Brain microvascular endothelial cell (primary cell): ENCODE measurements around the gene ADAM15.

Source experiments
- DNase-seq: peaks from one replicate; pipeline ENCODE4 v3.0.0-alpha.2; 2020
- H3K27ac ChIP-seq: fragments of 250-450 bp; sonication (Bioruptor Pico); 2 replicates; pipeline ENCODE4 v1.5.1; 2020; ENCODE audit warnings: mild to moderate bottlenecking, moderate library complexity
- H3K27me3 ChIP-seq: fragments of 250-450 bp; sonication (Bioruptor Pico); replicated peaks from 2 replicates; pipeline ENCODE4 v1.5.1; 2020; ENCODE audit warnings: mild to moderate bottlenecking
- H3K36me3 ChIP-seq: fragments of 250-450 bp; sonication (Bioruptor Pico); replicated peaks from 2 replicates; pipeline ENCODE4 v1.5.1; 2020; ENCODE audit warnings: mild to moderate bottlenecking
- H3K4me3 ChIP-seq: 2 replicates; pipeline ENCODE4 v1.5.1; 2011; ENCODE audit warnings: low read depth, mild to moderate bottlenecking, control low read depth, low read length, moderate library complexity
- CTCF ChIP-seq: IDR thresholded peaks from 2 replicates; pipeline ENCODE4 v1.5.1; 2011; ENCODE audit warnings: low read depth, mild to moderate bottlenecking, moderate library complexity, low read length, control low read depth, inconsistent platforms; ENCODE audit errors: missing control alignments
- in situ Hi-C: cut with HindIII; loops from 2 replicates; pipeline ENCODE4 v1.10.0; 2017; ENCODE audit warnings: low sequenced_read_pairs, low pct_ligation_motif_present

The ADAM15 gene

GRCh38 chr1:155110381-155110780 lies 59.3 kb downstream of the ADAM15 start:
- DNase-seq = no peak
- in situ Hi-C loops = loop anchor here (10.0 kb wide), 1 partner anchor 54 kb away; no protein-coding TSS in a partner anchor
- no peak for TF ChIP-seq CTCF
- Histone ChIP-seq H3K27ac (no peak overlapping the region), H3K4me3 (no peak overlapping the region), H3K27me3 (peaks cover 3% of the 10 kb centered on the region), H3K36me3 (no peaks in the 10 kb centered on the region)

GRCh38 chr1:155110826-155111225 lies 59.7 kb downstream of the ADAM15 start:
- in situ Hi-C loops = loop anchor here (10.0 kb wide), 1 partner anchor 54 kb away; no protein-coding TSS in a partner anchor
- no peaks in the 10 kb centered on the region for H3K36me3 ChIP-seq
- no peak overlapping the region for H3K27ac ChIP-seq
- peaks cover 3% of the 10 kb centered on the region for H3K27me3 ChIP-seq
- no peak for DNase-seq
- TF ChIP-seq CTCF = no peak
- no peak overlapping the region for H3K4me3 ChIP-seq
